HepG2 (cell line): ENCODE results near the gene KDM5C. TPM values are rescaled to one million over a fixed set of nuclear protein-coding genes. Genes with fewer than 3 reads are reported as not detected.

Experiments used
- ATAC-seq: fragments of 200-7000 bp; cut with Tn5 transposase; 3 replicates; pipeline ENCODE4 v1.9.1; 2020; ENCODE audit warnings: mild to moderate bottlenecking, moderate library complexity
- BruUV-seq: library from RNA; stranded (reverse); fragments of 400-500 nt; replicated peaks from 2 replicates; lab custom pipeline; 2021; lab: Mats Ljungman, UMichigan
- CTCF ChIA-PET: fragments of 300-600 bp; formaldehyde crosslinking; extraction: SDS; loops from one replicate; lab custom pipeline; 2021; ENCODE audit warnings: low total read pairs, inconsistent platforms, low intra/inter-chr PET ratio; lab: Yijun Ruan, JAX
- POLR2A ChIA-PET: fragments of 350-600 bp; sonication (Branson Sonifier 250); formaldehyde crosslinking; loops from one replicate; lab custom pipeline; 2020; ENCODE audit warnings: antibody characterized with exemption, inconsistent platforms; lab: Yijun Ruan, JAX
- DNase-seq: peaks from one replicate; pipeline ENCODE4 v3.0.0-alpha.2; 2015; ENCODE audit warnings: low spot score
- FAIRE-seq: peaks from 3 replicates; lab custom pipeline; 2011; peaks lifted over from hg19 to GRCh38; lab: Jason Lieb, UNC
- H2AFZ ChIP-seq: one replicate; pipeline ENCODE4 v1.6.1; 2011; ENCODE audit warnings: low read length, inconsistent platforms
- H3K27ac ChIP-seq: fragments of 300-600 bp; 3 replicates; pipeline ENCODE4 v1.8.0; 2011; ENCODE audit warnings: mixed run types, mild to moderate bottlenecking, mixed read lengths, low read length, inconsistent platforms; ENCODE audit not compliant: insufficient read depth; ENCODE audit errors: extremely low read length
- H3K27me3 ChIP-seq, 2 experiments: fragments of 200-600 bp in 1 of 2; 2 replicates in 1 of 2; 3 replicates in 1 of 2; pipeline versions ENCODE4 v1.6.0 to v1.8.0; 2011; ENCODE audit warnings: low read length in 2 of 2, mild to moderate bottlenecking in 2 of 2, moderate library complexity in 2 of 2, inconsistent platforms in 1 of 2; ENCODE audit not compliant: insufficient read depth in 2 of 2, control insufficient read depth in 1 of 2
- H3K36me3 ChIP-seq, 2 experiments: fragments of 200-600 bp in 1 of 2; replicated peaks in 1 of 2; 2 replicates in 1 of 2; 3 replicates in 1 of 2; pipeline versions ENCODE4 v1.5.1 to v1.8.0; 2011; ENCODE audit warnings: low read length in 2 of 2, inconsistent platforms in 1 of 2; ENCODE audit not compliant: insufficient read depth in 2 of 2, control insufficient read depth in 1 of 2
- H3K4me1 ChIP-seq: 2 replicates; pipeline ENCODE4 v1.5.1; 2012; ENCODE audit warnings: low read length, inconsistent platforms; ENCODE audit not compliant: insufficient read depth
- H3K4me2 ChIP-seq: 2 replicates; pipeline ENCODE4 v1.6.0; 2011; ENCODE audit warnings: low read depth, low read length, inconsistent platforms
- H3K4me3 ChIP-seq, 3 experiments: fragments of 200-600 bp in 1 of 3; sonication (generic), shearing (Covaris generic) in 1 of 3; replicated peaks in 1 of 3; 2 replicates each; pipeline ENCODE4 v1.5.1; 2011 to 2016; ENCODE audit warnings: low read length in 3 of 3, inconsistent platforms in 2 of 3, low read depth in 2 of 3, mild to moderate bottlenecking in 2 of 3, control low read depth in 1 of 3, mixed read lengths in 1 of 3; ENCODE audit not compliant: insufficient read depth in 1 of 3
- H3K79me2 ChIP-seq: one replicate; pipeline ENCODE4 v1.6.1; 2011; ENCODE audit warnings: low read length, inconsistent platforms; ENCODE audit not compliant: insufficient read depth
- H3K9ac ChIP-seq: 2 replicates; pipeline ENCODE4 v1.6.0; 2011; ENCODE audit warnings: mild to moderate bottlenecking, low read depth, low read length, inconsistent platforms; ENCODE audit not compliant: insufficient read depth
- H3K9me3 ChIP-seq: 2 replicates; pipeline ENCODE4 v1.5.1; 2012; ENCODE audit warnings: mild to moderate bottlenecking, low read length
- H4K20me1 ChIP-seq: 2 replicates; pipeline ENCODE4 v1.6.0; 2011; ENCODE audit warnings: inconsistent platforms, mild to moderate bottlenecking, low read length, moderate library complexity; ENCODE audit not compliant: insufficient read depth
- AGO2 ChIP-seq: fragments of 200-400 bp; formaldehyde crosslinking; optimal IDR thresholded peaks from 2 replicates; pipeline ENCODE3; 2017; ENCODE audit warnings: mild to moderate bottlenecking, low read depth, low read length, moderate library complexity
- BCLAF1 ChIP-seq: fragments of 450-650 bp; IDR thresholded peaks from 2 replicates; pipeline ENCODE4 v1.6.1; 2017; ENCODE audit warnings: mild to moderate bottlenecking
- FOXM1 ChIP-seq: sonication (generic); formaldehyde crosslinking; IDR thresholded peaks from 2 replicates; pipeline ENCODE4 v1.5.0; 2020; ENCODE audit warnings: missing genetic modification reagents
- GFI1 ChIP-seq: sonication (generic); formaldehyde crosslinking; IDR thresholded peaks from 2 replicates; pipeline ENCODE4 v1.5.0; 2020; ENCODE audit warnings: missing genetic modification reagents, mild to moderate bottlenecking, borderline replicate concordance
- MAF1 ChIP-seq: sonication (generic); formaldehyde crosslinking; IDR thresholded peaks from 2 replicates; pipeline ENCODE4 v1.5.0; 2020; ENCODE audit warnings: missing genetic modification reagents, borderline replicate concordance
- MED1 ChIP-seq: sonication (generic); formaldehyde crosslinking; IDR thresholded peaks from 2 replicates; pipeline ENCODE4 v1.4.0; 2020; ENCODE audit warnings: missing genetic modification reagents
- ZNF382 ChIP-seq: sonication (generic); formaldehyde crosslinking; IDR thresholded peaks from 2 replicates; pipeline ENCODE4 v1.5.0; 2020; ENCODE audit warnings: missing genetic modification reagents, mild to moderate bottlenecking, borderline replicate concordance
- WGBS: methylation state at CpG from one replicate; pipeline ENCODE4 v1.1.6; 2017; ENCODE audit warnings: low lambda C conversion rate; 5-methylcytosine and 5-hydroxymethylcytosine counted together
- in situ Hi-C: cut with HindIII; loops from 2 replicates; pipeline ENCODE4 v1.10.0; 2017; ENCODE audit warnings: low pct_unique_long_range_greater_than_20kb; ENCODE audit not compliant: extremely low pct_ligation_motif_present
- intact Hi-C: fragments of 100-400 bp; cut with micrococcal nuclease; formaldehyde crosslinking; loops from one replicate; pipeline ENCODE4 v1.10.0; 2022; ENCODE audit not compliant: unreplicated experiment
- polyA plus RNA-seq, 8 experiments: library from polyadenylated mRNA; depleted of rRNA in 3 of 8; stranded (reverse) in 7 of 8; unstranded in 1 of 8; fragments of >200 nt; fragmentation: Illumina TruSeq in 4 of 8; extraction: Trizol in 4 of 8; gene quantifications; 2 replicates each; pipeline versions ENCODE4 v1.2.1 to v1.2.3, GENCODE V29; 2011 to 2016; ENCODE audit warnings: low read depth in 4 of 8, missing spikeins in 1 of 8, mixed read lengths in 1 of 8; ENCODE audit not compliant: insufficient read depth in 1 of 8
- total RNA-seq, 5 experiments: library from RNA; depleted of rRNA; stranded (reverse); fragments of >200 nt; fragmentation: Illumina TruSeq; extraction: Trizol; gene quantifications; 2 replicates each; pipeline ENCODE4 v1.2.3, GENCODE V29; 2016; ENCODE audit warnings: low read depth in 1 of 5
- TF ChIP-seq, protein P1 (sequence below): sonication (generic); formaldehyde crosslinking; IDR thresholded peaks from 2 replicates; pipeline ENCODE4 v1.5.0; 2020; ENCODE audit warnings: mild to moderate bottlenecking, missing genetic modification reagents
- TF ChIP-seq, protein P2 (sequence below): sonication (generic); formaldehyde crosslinking; conservative IDR thresholded peaks from 2 replicates; pipeline ENCODE4 v1.4.0; 2020; ENCODE audit warnings: missing genetic modification reagents

KDM5C gene
- total and polyA plus RNA-seq, 2 of the 13 experiments (the other 11 are each of a cell fraction or from before 2014, with no cell fraction given) = 32.5 to 34.0 TPM

DNA sequence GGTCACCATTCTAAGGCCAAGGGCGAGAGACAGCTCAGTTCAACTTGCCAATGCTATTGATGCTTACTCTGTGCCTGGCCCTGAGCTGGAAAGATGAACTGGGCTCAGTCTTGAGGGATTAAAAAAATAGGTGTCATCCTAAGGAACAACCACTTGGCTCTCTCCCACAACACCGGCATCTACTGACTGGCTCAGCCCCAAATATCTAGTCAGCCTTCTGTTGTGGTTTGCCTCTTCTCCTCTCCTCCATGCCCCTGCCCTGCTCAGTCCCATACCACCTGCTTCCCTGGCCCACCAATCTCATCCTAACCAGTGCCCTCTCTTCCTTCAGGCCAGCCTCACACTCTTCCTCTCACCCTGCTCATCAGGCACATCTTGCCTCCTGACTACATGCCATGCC is 29.6 kb downstream of the KDM5C start (continued):
- TF ChIP-seq GFI1 = no peak
- TF ChIP-seq, all 625 proteins: peak for 0

GRCh38 chrX:53194308-53194707 is 30.7 kb downstream of the KDM5C start:
- BruUV-seq = no TSS peak
- in situ Hi-C loops = no loop called here
- Histone ChIP-seq H2AFZ (no peak overlapping the region), H3K4me1 (no peaks in the 10 kb centered on the region), H4K20me1 (no peaks in the 10 kb centered on the region), H3K27me3 (no peaks in the 10 kb centered on the region), H3K4me3 (no peak overlapping the region), H3K27ac (no peak overlapping the region), H3K9me3 (no peaks in the 10 kb centered on the region), H3K36me3 (peaks cover 13 to 48% of the 10 kb centered on the region in 2 experiments), H3K4me2 (no peak overlapping the region), H3K79me2 (no peaks in the 10 kb centered on the region), H3K9ac (no peak overlapping the region)
- intact Hi-C loops = no loop called here
- TF ChIP-seq AGO2 = peak; percentile 69
- TF ChIP-seq, protein P1, sequence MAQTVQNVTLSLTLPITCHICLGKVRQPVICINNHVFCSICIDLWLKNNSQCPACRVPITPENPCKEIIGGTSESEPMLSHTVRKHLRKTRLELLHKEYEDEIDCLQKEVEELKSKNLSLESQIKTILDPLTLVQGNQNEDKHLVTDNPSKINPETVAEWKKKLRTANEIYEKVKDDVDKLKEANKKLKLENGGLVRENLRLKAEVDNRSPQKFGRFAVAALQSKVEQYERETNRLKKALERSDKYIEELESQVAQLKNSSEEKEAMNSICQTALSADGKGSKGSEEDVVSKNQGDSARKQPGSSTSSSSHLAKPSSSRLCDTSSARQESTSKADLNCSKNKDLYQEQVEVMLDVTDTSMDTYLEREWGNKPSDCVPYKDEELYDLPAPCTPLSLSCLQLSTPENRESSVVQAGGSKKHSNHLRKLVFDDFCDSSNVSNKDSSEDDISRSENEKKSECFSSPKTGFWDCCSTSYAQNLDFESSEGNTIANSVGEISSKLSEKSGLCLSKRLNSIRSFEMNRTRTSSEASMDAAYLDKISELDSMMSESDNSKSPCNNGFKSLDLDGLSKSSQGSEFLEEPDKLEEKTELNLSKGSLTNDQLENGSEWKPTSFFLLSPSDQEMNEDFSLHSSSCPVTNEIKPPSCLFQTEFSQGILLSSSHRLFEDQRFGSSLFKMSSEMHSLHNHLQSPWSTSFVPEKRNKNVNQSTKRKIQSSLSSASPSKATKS (CRISPR knock-in tag) = no peak
- DNase-seq = no peak
- CTCF ChIA-PET = no interaction called here
- ATAC-seq = no peak
- POLR2A ChIA-PET = no interaction called here
- FAIRE-seq = no peak
- WGBS = no CpG with 5 or more reads among the region's 16 CpGs

DNA sequence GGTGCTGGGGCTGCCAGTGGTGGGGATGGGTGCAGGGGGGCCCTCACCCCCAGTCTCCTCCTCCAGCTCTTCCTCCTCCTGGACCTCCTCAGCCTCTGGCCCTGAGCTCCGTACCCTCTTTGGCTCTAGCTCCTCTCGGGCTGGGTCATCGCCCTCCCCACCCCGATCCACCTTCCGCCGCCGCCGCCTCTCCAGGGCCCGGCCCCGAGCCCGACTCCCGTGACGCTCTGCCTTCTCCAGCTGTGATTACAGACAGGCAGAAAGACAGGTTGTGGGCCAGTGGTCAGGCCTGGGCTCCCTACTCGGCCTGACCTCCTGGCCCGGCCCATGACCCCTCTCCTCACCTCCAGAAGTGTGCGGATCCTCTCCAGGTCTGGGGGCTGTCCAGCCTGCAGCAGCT is 31.9 kb downstream of the KDM5C start:
- Histone ChIP-seq H3K4me3 (no peak overlapping the region), H4K20me1 (no peaks in the 10 kb centered on the region), H3K9ac (no peak overlapping the region), H3K9me3 (no peaks in the 10 kb centered on the region)
- CTCF ChIA-PET = no interaction called here
- no TSS peak for BruUV-seq
- FAIRE-seq = no peak
- intact Hi-C loops = no loop called here
- TF ChIP-seq FOXM1 (CRISPR knock-in tag) (no peak), AGO2 (peak; percentile 55), MED1 (no peak), BCLAF1 (no peak), ZNF382 (CRISPR knock-in tag) (no peak), MAF1 (CRISPR knock-in tag) (no peak)
- TF ChIP-seq, protein P2, sequence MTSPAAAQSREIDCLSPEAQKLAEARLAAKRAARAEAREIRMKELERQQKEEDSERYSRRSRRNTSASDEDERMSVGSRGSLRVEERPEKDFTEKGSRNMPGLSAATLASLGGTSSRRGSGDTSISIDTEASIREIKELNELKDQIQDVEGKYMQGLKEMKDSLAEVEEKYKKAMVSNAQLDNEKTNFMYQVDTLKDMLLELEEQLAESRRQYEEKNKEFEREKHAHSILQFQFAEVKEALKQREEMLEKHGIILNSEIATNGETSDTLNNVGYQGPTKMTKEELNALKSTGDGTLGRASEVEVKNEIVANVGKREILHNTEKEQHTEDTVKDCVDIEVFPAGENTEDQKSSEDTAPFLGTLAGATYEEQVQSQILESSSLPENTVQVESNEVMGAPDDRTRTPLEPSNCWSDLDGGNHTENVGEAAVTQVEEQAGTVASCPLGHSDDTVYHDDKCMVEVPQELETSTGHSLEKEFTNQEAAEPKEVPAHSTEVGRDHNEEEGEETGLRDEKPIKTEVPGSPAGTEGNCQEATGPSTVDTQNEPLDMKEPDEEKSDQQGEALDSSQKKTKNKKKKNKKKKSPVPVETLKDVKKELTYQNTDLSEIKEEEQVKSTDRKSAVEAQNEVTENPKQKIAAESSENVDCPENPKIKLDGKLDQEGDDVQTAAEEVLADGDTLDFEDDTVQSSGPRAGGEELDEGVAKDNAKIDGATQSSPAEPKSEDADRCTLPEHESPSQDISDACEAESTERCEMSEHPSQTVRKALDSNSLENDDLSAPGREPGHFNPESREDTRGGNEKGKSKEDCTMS (CRISPR knock-in tag) = no peak
- TF ChIP-seq, all 625 proteins: peak for 1
- H3K79me2 ChIP-seq = no peaks in the 10 kb centered on the region
- in situ Hi-C loops = no loop called here
- no peak for DNase-seq
- H3K27ac ChIP-seq = no peak overlapping the region
- no peak for ATAC-seq
- WGBS = 98% methylated on average over 13 of the region's 16 CpGs
- POLR2A ChIA-PET = no interaction called here
- no peak overlapping the region for H2AFZ ChIP-seq
- no peaks in the 10 kb centered on the region for H3K4me1 ChIP-seq
- H3K36me3 ChIP-seq = peaks cover 10 to 36% of the 10 kb centered on the region in 2 experiments
- H3K4me2 ChIP-seq = no peak overlapping the region
- no peaks in the 10 kb centered on the region for H3K27me3 ChIP-seq
